ENCODE results near the gene BOLL. TPM values are rescaled to one million over a fixed set of nuclear protein-coding genes. Genes with fewer than 3 reads are reported as not detected.

BOLL gene
- total RNA-seq, 2 donors from 2014 or later: not detected

DNA sequence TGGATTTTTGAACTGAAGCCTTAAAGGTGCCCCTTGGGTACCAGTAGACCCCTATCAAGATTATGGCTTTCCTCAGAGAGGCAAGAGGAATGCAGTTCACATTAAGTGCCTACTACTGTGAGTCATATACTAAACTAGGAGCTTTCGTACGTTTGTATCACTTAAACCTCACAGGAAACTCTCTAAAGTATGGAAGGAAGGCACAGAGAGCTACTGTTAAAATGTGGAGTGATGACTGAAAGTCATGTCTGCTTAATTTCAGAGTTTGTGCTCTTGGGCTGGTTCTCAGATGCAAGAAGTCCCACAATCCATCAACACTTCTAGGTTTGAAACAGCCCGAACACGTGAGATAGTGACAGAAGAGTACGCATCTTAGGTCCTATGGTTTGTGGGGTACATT, 23.9 kb upstream of the BOLL start:
- H3K4me1 ChIP-seq: peaks cover 0 to 28% of the 10 kb centered on the region in 2 donors
- no peak for TF ChIP-seq CTCF (IDR thresholded peaks at IDR 0.05)
- no peaks in the 10 kb centered on the region for H3K27me3 ChIP-seq
- H3K36me3 ChIP-seq: no peaks in the 10 kb centered on the region
- H3K27ac ChIP-seq: peak overlapping the region in 1 of 2 donors; percentile 30
- DNase-seq (ENCODE audit: low spot score): no peak
- no peak overlapping the region for H3K4me3 ChIP-seq
- H3K9me3 ChIP-seq: no peaks in the 10 kb centered on the region

- no peak for DNase-seq (ENCODE audit: low spot score)
- Histone ChIP-seq H3K9me3 (no peaks in the 10 kb centered on the region), H3K36me3 (no peaks in the 10 kb centered on the region), H3K27ac (peak overlapping the region; percentile 82 to 85), H3K4me3 (peak overlapping the region; percentile 92), H3K4me1 (peaks cover 0 to 45% of the 10 kb centered on the region in 2 donors), H3K27me3 (no peaks in the 10 kb centered on the region)
- no peak for TF ChIP-seq CTCF (IDR thresholded peaks at IDR 0.05)
These were observed 20.9 kb upstream of the BOLL start for GRCh38 chr2:197805715-197806633.

GRCh38 chr2:197804758-197805714, 19.9 kb upstream of the BOLL start:
- no peaks in the 10 kb centered on the region for H3K9me3 ChIP-seq
- no peak for DNase-seq (ENCODE audit: low spot score)
- peak overlapping the region; percentile 92 for H3K4me3 ChIP-seq
- peak in 1 of 2 donors; percentile 7 for TF ChIP-seq CTCF (IDR thresholded peaks at IDR 0.05)
- H3K27ac ChIP-seq: peak overlapping the region; percentile 82 to 85
- no peaks in the 10 kb centered on the region for H3K27me3 ChIP-seq
- H3K36me3 ChIP-seq: no peaks in the 10 kb centered on the region
- peaks cover 0 to 45% of the 10 kb centered on the region in 2 donors for H3K4me1 ChIP-seq

DNA sequence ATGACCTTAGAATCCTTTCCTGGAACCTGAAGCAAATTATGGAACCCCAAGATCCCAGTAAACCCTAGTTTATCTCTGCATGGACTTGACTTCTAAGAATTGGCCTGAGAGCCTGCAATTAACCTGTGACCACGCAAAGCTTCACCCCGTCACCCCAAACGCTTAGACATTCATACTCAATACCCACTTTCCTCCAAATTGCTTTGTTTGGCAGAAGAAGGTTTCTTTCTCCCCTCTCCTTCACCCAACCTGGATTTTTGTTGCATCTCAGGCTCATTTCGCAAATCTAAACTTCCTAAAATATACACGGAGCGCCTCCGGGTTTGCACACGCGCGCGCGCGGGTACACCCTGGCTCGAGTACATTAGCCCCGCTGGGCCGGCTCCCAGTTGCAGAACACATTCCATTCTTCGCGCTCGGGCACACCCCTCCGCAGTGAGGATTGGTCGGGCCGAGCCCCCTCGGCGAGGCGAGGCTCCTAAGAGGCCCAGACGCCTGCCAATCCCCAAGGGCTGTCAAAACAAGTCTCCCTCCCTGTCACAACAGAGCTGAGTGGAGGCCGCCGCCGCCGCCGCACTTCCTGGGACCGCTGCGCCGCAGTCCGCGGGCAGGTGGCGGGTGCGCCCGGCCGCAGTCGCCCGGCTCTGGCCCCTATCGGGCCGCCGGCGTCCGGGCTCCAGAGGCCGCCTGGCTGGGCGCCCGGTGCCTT, 19.1 kb upstream of the BOLL start, which contains the start of gene PLCL1:
PLCL1 (plus strand) TSS at position 545 of the 709 bp plus-strand sequence.
- Histone ChIP-seq H3K4me3 (peak within 1 kb of the TSS; percentile 92), H3K36me3 (no peaks in the 10 kb centered on the region), H3K27ac (peak within 1 kb of the TSS; percentile 82 to 85), H3K9me3 (no peaks in the 10 kb centered on the region), H3K4me1 (peaks cover 0 to 44% of the 10 kb centered on the region in 2 donors), H3K27me3 (no peaks in the 10 kb centered on the region)
- peak in 1 of 2 donors; percentile 35 for TF ChIP-seq CTCF (IDR thresholded peaks at IDR 0.05)
- DNase-seq (ENCODE audit: low spot score): peak; percentile 93

DNA sequence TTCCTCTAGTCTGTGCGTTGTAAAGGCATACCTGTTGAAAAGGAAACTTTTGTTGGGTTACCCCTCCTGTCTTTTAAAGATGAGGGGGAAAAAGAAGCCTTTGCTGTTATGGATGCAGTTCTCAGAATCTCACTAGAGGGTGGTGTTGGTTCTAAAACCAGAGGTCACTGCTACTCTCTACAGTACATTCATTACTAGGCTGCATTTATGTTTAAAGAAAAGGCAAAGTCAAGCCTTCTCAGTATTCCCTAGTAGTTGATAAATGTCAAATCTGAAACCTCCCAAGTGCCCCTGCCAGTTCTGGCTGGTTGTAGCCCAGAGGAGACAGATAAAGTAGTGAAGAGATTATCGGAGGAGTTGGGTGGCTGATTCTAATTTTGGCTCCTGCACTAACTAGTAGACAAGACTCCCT, 17.9 kb upstream of the BOLL start:
- H3K36me3 ChIP-seq: no peaks in the 10 kb centered on the region
- peak overlapping the region in 1 of 2 donors; percentile 85 for H3K27ac ChIP-seq
- no peaks in the 10 kb centered on the region for H3K27me3 ChIP-seq
- H3K4me1 ChIP-seq: peaks cover 0 to 32% of the 10 kb centered on the region in 2 donors
- H3K9me3 ChIP-seq: no peaks in the 10 kb centered on the region
- no peak overlapping the region for H3K4me3 ChIP-seq
- peak; percentile 47 to 86 for TF ChIP-seq CTCF (IDR thresholded peaks at IDR 0.05)
- DNase-seq (ENCODE audit: low spot score): no peak

All from right atrium auricular region (tissue), 2 donors.